Measurements from ENCODE around the gene SOX2. TPM values are rescaled to one million over a fixed set of nuclear protein-coding genes. Genes with fewer than 3 reads are reported as not detected.

Gene SOX2
- total RNA-seq, 1 experiment from 2014 or later, result 307 TPM

GRCh38 chr3:181723625-181724191 is 12.0 kb downstream of the SOX2 start:
- Histone ChIP-seq H4K5ac (ENCODE audit: insufficient read length, low read depth, low read length) (no peak overlapping the region), H3K27ac (ENCODE audit: insufficient read length, low read depth, low read length) (no peak overlapping the region), H2BK15ac (ENCODE audit: low read depth, low read length) (no peak overlapping the region), H2BK12ac (ENCODE audit: insufficient read length, low read depth, low read length) (no peak overlapping the region), H3K56ac (ENCODE audit: insufficient read length, low read depth, low read length) (no peak overlapping the region), H3K27me3 (ENCODE audit: insufficient read depth, low read length) (peaks cover 9% of the 10 kb centered on the region; the same call in 1 of the 2 replicates), H3T11ph (ENCODE audit: low read length) (no peak overlapping the region), H2AK5ac (ENCODE audit: insufficient read length, low read length) (no peak overlapping the region), H3K4me1 (ENCODE audit: insufficient read depth, low read length) (peaks cover 22% of the 10 kb centered on the region), H4K91ac (ENCODE audit: insufficient read length, low read depth, low read length) (no peak overlapping the region), H2BK120ac (ENCODE audit: low read depth, low read length, poor library complexity, severe bottlenecking) (no peak overlapping the region), H3K79me1 (ENCODE audit: insufficient read depth, low read depth, low read length, poor library complexity, severe bottlenecking) (no peaks in the 10 kb centered on the region), H3K79me2 (ENCODE audit: insufficient read depth, low read length) (peaks cover 4% of the 10 kb centered on the region; the same call in 1 of the 2 replicates), H3K9me3 (ENCODE audit: control insufficient read depth, low read depth, low read length) (no peaks in the 10 kb centered on the region), H3K23ac (ENCODE audit: insufficient read length, low read depth, low read length) (no peak overlapping the region), H2BK20ac (ENCODE audit: low read depth, low read length, poor library complexity, severe bottlenecking) (no peak overlapping the region), H3K4me2 (ENCODE audit: insufficient read depth, insufficient read length, low read length) (peak overlapping the region; percentile 97), H3K23me2 (ENCODE audit: insufficient read length, low read depth, low read length, poor library complexity, severe bottlenecking) (peaks cover 32% of the 10 kb centered on the region), H3K4ac (ENCODE audit: low read depth, low read length) (no peak overlapping the region), H3K14ac (ENCODE audit: insufficient read depth, low read length) (no peak overlapping the region), H4K8ac (replicated peaks; ENCODE audit: insufficient read length, low read depth, low read length) (no peak overlapping the region), H2BK5ac (ENCODE audit: insufficient read length, low read length) (no peak overlapping the region), H4K20me1 (ENCODE audit: control insufficient read depth, insufficient read depth, insufficient read length) (no peaks in the 10 kb centered on the region), H3K9ac (ENCODE audit: extremely low read depth, insufficient read length, low read length) (no peak overlapping the region), H2AFZ (ENCODE audit: low read length) (no peak overlapping the region), H3K18ac (ENCODE audit: insufficient read length, low read depth, low read length) (no peak overlapping the region)
- H3K27ac Mint-ChIP-seq, result peak overlapping the region in 2 of 3 experiments; percentile 32 to 34; a peak in 1 of 7 replicates
- WGBS (ENCODE audit: extremely low coverage, insufficient read length, low lambda C conversion rate), result no CpG with 5 or more reads among the region's 27 CpGs
- H3K4me1 Mint-ChIP-seq, result peaks cover 79 to 89% of the 10 kb centered on the region in 2 experiments
- no peak for DNase-seq
- TF ChIP-seq, protein P1, sequence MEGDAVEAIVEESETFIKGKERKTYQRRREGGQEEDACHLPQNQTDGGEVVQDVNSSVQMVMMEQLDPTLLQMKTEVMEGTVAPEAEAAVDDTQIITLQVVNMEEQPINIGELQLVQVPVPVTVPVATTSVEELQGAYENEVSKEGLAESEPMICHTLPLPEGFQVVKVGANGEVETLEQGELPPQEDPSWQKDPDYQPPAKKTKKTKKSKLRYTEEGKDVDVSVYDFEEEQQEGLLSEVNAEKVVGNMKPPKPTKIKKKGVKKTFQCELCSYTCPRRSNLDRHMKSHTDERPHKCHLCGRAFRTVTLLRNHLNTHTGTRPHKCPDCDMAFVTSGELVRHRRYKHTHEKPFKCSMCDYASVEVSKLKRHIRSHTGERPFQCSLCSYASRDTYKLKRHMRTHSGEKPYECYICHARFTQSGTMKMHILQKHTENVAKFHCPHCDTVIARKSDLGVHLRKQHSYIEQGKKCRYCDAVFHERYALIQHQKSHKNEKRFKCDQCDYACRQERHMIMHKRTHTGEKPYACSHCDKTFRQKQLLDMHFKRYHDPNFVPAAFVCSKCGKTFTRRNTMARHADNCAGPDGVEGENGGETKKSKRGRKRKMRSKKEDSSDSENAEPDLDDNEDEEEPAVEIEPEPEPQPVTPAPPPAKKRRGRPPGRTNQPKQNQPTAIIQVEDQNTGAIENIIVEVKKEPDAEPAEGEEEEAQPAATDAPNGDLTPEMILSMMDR (conservative IDR thresholded peaks at IDR 0.05), result no peak
- H3K4me3 Mint-ChIP-seq, result peak overlapping the region in 1 of 2 experiments; percentile 63; a peak in 4 of 5 replicates
- peaks cover 2% of the 10 kb centered on the region for H3K27me3 Mint-ChIP-seq (ENCODE audit: low read depth)
- peaks cover 0 to 36% (median 35%) of the 10 kb centered on the region in 3 experiments; a peak in 4 of 7 replicates for H3K36me3 Mint-ChIP-seq (ENCODE audit: insufficient read depth in 1 of 3, low read depth in 3 of 3)
- no peaks in the 10 kb centered on the region; a peak in 1 of 5 replicates for H3K9me3 Mint-ChIP-seq

All from H9 (cell line).